GM21619 (cell line): ENCODE results near the gene PRKD3.

Experiments used
- ATAC-seq: cut with Tn5 transposase; IDR thresholded peaks from one replicate; pipeline ENCODE4 v1.9.1; 2021; ENCODE audit not compliant: unreplicated experiment

Gene PRKD3

GRCh38 chr2:37343537-37344434 is 19.2 kb upstream of the PRKD3 start:
- ATAC-seq: no peak

GRCh38 chr2:37342591-37343220 is 18.1 kb upstream of the PRKD3 start:
- no peak for ATAC-seq

GRCh38 chr2:37340637-37341036 is 16.0 kb upstream of the PRKD3 start:
- no peak for ATAC-seq

GRCh38 chr2:37338933-37339332 is 14.3 kb upstream of the PRKD3 start:
- ATAC-seq: no peak

GRCh38 chr2:37337620-37338280 is 13.1 kb upstream of the PRKD3 start:
- ATAC-seq: no peak

- no peak for ATAC-seq
Measured at GRCh38 chr2:37335604-37336003, 11.0 kb upstream of the PRKD3 start.

- no peak for ATAC-seq
Measured at GRCh38 chr2:37333256-37333655, 8.6 kb upstream of the PRKD3 start.

- no peak for ATAC-seq
Measured at GRCh38 chr2:37332560-37332959, 7.9 kb upstream of the PRKD3 start.

GRCh38 chr2:37330681-37331080 is 6.0 kb upstream of the PRKD3 start:
- ATAC-seq: no peak

GRCh38 chr2:37326866-37327634 is 2.4 kb upstream of the PRKD3 start:
- no peak for ATAC-seq

GRCh38 chr2:37326285-37326684 is 1.7 kb upstream of the PRKD3 start:
- no peak for ATAC-seq

- ATAC-seq: no peak
Measured at GRCh38 chr2:37325625-37326071, 1.0 kb upstream of the PRKD3 start.

- no peak for ATAC-seq
Measured at GRCh38 chr2:37324536-37324785, 172 bp downstream of the PRKD3 start.

- peak; percentile 22 for ATAC-seq
Measured at GRCh38 chr2:37323781-37324535, 675 bp downstream of the PRKD3 start.

GRCh38 chr2:37323176-37323780 is 1.4 kb downstream of the PRKD3 start:
- ATAC-seq: no peak

- ATAC-seq: no peak
Measured at GRCh38 chr2:37322368-37322767, 2.3 kb downstream of the PRKD3 start.

- ATAC-seq: no peak
Measured at GRCh38 chr2:37321029-37321682, 3.5 kb downstream of the PRKD3 start.

GRCh38 chr2:37319754-37320609 is 4.7 kb downstream of the PRKD3 start:
- no peak for ATAC-seq

GRCh38 chr2:37318401-37318800 is 6.2 kb downstream of the PRKD3 start:
- ATAC-seq: peak; percentile 70
